Colonic mucosa (tissue), 4 donors: Measurements from ENCODE around the gene NINJ1. TPM values are rescaled to one million over a fixed set of nuclear protein-coding genes. Genes with fewer than 3 reads are reported as not detected.
"Not testable (repeated sequence)": the region's sequence is repeated elsewhere in the genome, so short reads cannot be mapped to it uniquely, and the experiment has no call there.

Experiments
- DNase-seq: peaks from one replicate; pipeline ENCODE4 v3.0.0-alpha.2; 2020
- H3K27ac ChIP-seq: fragments of 200-600 bp; one replicate; pipeline ENCODE4 v1.8.0; 2021
- H3K27me3 ChIP-seq: fragments of 200-600 bp; one replicate; pipeline ENCODE4 v1.8.0; 2021
- H3K36me3 ChIP-seq: fragments of 200-600 bp; one replicate; pipeline ENCODE4 v1.8.0; 2021
- H3K4me1 ChIP-seq: fragments of 200-600 bp; one replicate; pipeline ENCODE4 v1.8.0; 2021; ENCODE audit warnings: mild to moderate bottlenecking
- H3K4me3 ChIP-seq: fragments of 200-600 bp; one replicate; pipeline ENCODE4 v1.8.0; 2021
- H3K9ac ChIP-seq, 2 donors: one replicate each; pipeline ENCODE4 v1.7.0; 2013; ENCODE audit warnings: control low read depth in 2 of 2, low read depth in 2 of 2, low read length in 2 of 2
- H3K9me3 ChIP-seq: fragments of 200-600 bp; one replicate; pipeline ENCODE4 v1.8.0; 2021
- intact Hi-C: fragments of 100-400 bp; cut with DNase I; formaldehyde crosslinking; loops from one replicate; pipeline ENCODE4 v1.14.1; 2022
- total RNA-seq, 2 donors: library from RNA; stranded (reverse); fragmentation: NEBNext Ultra II Directional in 1 of 2; extraction: Animal tissue kit (Norgen Biotek cat#: 25700) in 1 of 2; gene quantifications; one replicate each; pipeline ENCODE4 v1.2.1, GENCODE V29; 2021
- TF ChIP-seq, protein P1 (sequence below): fragments of 200-600 bp; IDR thresholded peaks from one replicate; pipeline ENCODE4 v1.8.0; 2022; ENCODE audit warnings: antibody characterized with exemption, mild to moderate bottlenecking
- donor health status: healthy.
- donor health status: DM: no; HTN: no; CAD: no.
- donor health status: DM: no; HTN: no; CAD: no.

The NINJ1 gene
- total RNA-seq, 2 donors from 2014 or later: 24.5 to 29.4 TPM

DNA sequence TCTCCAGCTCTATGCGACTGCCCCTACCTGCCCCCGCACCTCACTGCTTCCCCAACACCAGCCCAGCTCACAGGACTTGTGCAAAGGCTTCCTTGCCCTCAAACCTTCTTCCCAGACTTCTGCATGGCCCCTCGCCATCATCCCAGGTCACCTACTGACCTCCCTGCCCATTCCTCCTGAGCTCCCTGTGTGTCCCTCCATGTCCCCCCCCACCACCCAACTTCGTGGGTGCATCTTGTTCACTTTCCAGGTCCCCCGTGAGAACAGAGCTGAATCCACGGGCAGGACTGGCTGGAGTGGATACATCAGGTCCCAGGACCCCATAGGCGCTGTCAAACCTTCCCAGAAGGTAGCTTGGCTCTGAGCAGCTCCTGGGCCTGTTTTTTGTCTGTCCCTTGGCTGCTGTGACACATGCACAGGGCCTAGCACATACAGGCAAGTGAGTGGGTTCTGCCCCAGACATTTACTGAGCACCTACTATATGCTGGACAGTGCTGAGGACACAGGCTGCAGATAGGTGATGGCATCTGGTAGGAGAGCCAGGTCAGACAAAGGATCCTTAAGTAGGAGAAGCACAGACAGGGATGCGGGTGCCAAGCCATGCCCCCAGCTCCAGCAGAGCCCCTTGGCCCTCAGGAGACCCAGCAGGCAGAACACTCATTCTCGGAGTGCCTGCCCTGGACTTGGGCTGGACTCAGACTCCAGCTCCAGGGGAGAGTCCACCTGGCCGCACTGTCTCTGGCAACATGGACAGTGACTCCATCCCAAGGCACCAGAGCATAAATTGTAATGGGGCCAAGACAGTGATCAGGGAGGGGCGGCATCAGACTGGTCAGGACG is 15.0 kb downstream of the NINJ1 start:
- H3K27ac ChIP-seq: peak overlapping the region; percentile 4
- DNase-seq: no peak
- H3K27me3 ChIP-seq: no peaks in the 10 kb centered on the region
- intact Hi-C loops: no loop called here
- peaks cover 5% of the 10 kb centered on the region for H3K4me1 ChIP-seq
- TF ChIP-seq, protein P1, sequence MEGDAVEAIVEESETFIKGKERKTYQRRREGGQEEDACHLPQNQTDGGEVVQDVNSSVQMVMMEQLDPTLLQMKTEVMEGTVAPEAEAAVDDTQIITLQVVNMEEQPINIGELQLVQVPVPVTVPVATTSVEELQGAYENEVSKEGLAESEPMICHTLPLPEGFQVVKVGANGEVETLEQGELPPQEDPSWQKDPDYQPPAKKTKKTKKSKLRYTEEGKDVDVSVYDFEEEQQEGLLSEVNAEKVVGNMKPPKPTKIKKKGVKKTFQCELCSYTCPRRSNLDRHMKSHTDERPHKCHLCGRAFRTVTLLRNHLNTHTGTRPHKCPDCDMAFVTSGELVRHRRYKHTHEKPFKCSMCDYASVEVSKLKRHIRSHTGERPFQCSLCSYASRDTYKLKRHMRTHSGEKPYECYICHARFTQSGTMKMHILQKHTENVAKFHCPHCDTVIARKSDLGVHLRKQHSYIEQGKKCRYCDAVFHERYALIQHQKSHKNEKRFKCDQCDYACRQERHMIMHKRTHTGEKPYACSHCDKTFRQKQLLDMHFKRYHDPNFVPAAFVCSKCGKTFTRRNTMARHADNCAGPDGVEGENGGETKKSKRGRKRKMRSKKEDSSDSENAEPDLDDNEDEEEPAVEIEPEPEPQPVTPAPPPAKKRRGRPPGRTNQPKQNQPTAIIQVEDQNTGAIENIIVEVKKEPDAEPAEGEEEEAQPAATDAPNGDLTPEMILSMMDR: no peak
- peak overlapping the region in 1 of 2 donors; percentile 12 for H3K9ac ChIP-seq
- H3K36me3 ChIP-seq: no peaks in the 10 kb centered on the region
- no peak overlapping the region for H3K4me3 ChIP-seq
- no peaks in the 10 kb centered on the region for H3K9me3 ChIP-seq

GRCh38 chr9:93117924-93118862 is 15.9 kb downstream of the NINJ1 start:
- H3K9ac ChIP-seq: no peak overlapping the region
- TF ChIP-seq, protein P1: no peak
- DNase-seq: no peak
- H3K4me1 ChIP-seq: peaks cover 5% of the 10 kb centered on the region
- no peaks in the 10 kb centered on the region for H3K36me3 ChIP-seq
- H3K27ac ChIP-seq: no peak overlapping the region
- no peak overlapping the region for H3K4me3 ChIP-seq
- no peaks in the 10 kb centered on the region for H3K9me3 ChIP-seq
- intact Hi-C loops: no loop called here
- H3K27me3 ChIP-seq: no peaks in the 10 kb centered on the region

DNA sequence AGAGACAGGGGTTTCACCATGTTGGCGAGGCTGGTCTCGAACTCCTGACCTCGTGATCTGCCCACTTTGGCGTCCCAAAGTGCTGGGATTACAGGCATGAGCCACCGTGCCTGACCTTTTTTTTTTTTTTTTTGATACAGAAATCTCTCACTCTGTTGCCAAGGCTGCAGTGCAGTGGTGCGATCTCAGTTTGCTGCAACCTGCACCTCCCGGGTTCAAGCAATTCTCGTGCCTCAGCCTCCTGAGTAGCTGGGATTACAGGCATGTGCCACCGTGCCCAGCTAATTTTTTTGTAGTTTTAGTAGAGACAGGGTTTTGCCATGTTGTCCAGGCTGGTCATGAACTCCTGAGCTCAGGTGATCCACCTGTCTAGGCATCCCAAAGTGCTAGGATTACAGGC is 16.5 kb downstream of the NINJ1 start:
- DNase-seq, H3K27me3 ChIP-seq, H3K4me1 ChIP-seq, intact Hi-C loops, H3K36me3 ChIP-seq, H3K9me3 ChIP-seq, H3K9ac ChIP-seq, H3K4me3 ChIP-seq, H3K27ac ChIP-seq: not testable (repeated sequence)

DNA sequence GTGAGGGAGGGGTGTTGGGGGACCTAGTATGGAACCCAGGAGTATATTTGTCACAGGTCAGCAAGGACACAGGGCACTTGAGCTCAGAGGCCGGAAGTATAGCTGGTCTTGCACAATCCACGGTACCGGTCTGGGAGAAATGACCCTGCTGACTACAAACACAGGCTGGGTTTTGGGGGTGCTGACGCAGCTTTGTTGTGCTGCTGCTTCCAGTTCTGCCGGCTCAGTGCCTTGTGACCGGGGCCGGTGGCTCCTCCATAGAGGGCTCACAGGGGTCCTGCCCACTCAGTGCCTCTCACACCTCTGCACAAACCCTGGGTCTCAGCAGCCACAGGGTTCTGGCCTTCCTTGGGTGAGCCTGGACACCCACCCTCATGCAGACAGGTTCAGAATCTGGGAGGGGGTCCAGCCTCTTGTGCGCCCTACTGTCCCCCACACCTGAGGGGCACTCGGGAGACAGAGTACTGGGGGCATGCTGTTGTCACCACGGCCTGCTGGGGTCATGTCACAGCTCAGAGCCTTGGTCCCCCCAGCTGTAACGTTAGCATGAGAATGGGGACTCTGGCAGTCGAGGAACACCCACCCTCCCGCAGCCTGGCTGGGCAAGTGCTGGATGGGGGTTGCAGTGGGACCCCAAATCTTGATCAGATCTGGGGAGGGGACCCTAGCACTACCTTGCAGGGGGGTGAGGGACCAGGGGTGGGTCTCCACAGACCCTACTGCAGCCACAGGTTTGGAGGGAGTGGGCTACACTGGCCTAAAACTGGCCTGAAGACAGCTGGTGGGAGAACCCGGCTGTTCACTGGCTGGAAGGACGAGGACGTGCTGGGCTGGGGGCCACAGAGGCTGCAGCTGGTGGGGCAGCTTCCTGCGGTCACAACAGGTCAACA is 17.7 kb downstream of the NINJ1 start:
- peak; percentile 56 for DNase-seq
- peak overlapping the region; percentile 41 for H3K27ac ChIP-seq
- H3K9ac ChIP-seq: peak overlapping the region; percentile 34 to 50
- peaks cover 5% of the 10 kb centered on the region for H3K4me1 ChIP-seq
- TF ChIP-seq, protein P1: no peak
- intact Hi-C loops: no loop called here
- no peaks in the 10 kb centered on the region for H3K9me3 ChIP-seq
- no peaks in the 10 kb centered on the region for H3K27me3 ChIP-seq
- no peak overlapping the region for H3K4me3 ChIP-seq
- no peaks in the 10 kb centered on the region for H3K36me3 ChIP-seq

DNA sequence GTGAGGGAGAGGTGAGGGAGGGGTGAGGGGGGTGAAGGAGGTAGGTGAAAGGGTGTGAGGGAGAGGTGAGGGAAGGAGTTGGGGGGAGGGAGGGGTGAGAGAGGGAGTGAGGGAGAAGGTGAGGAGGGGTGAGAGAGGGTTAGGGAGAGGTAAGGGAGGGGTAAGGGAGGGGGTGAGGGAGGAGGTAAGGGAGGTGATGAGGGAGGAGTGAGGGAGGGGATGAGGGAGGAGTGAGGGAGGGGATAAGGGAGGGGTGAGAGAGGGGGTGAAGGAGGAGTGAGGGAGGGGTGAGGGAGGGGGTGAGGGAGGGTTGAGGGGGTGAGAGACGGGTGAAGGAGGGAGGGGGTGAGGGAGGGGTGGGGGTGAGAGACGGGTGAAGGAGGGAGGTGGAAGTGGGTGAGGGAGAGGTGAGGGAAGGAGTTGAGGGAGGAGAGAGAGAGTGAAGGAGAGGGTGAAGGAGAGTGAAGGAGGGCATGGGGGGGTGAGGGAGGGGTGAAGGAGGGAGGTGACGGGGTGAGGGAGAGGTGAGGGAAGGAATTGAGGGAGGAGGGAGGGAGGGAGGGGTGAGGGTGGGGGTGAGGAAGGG is 18.5 kb downstream of the NINJ1 start:
- no peak overlapping the region for H3K9ac ChIP-seq
- TF ChIP-seq, protein P1: no peak
- no peaks in the 10 kb centered on the region for H3K9me3 ChIP-seq
- no peaks in the 10 kb centered on the region for H3K27me3 ChIP-seq
- no peak for DNase-seq
- no peak overlapping the region for H3K4me3 ChIP-seq
- H3K27ac ChIP-seq: no peak overlapping the region
- no peaks in the 10 kb centered on the region for H3K36me3 ChIP-seq
- intact Hi-C loops: no loop called here
- peaks cover 5% of the 10 kb centered on the region for H3K4me1 ChIP-seq
